Measurements from ENCODE around the gene GIGYF2. TPM values are rescaled to one million over a fixed set of nuclear protein-coding genes. Genes with fewer than 3 reads are reported as not detected.

GIGYF2 gene
- total RNA-seq, 2 experiments from 2014 or later, result 52.5 to 55.5 TPM

- no peaks in the 10 kb centered on the region for H3K36me3 ChIP-seq (ENCODE audit: insufficient read depth, low read length)
- no peaks in the 10 kb centered on the region for H3K4me1 ChIP-seq (ENCODE audit: insufficient read depth, low read length)
- ChIA-PET POLR2A (no interaction called here), CTCF (no interaction called here)
- H3K9me3 Mint-ChIP-seq, result no peaks in the 10 kb centered on the region
- no peak overlapping the region for H3K27ac Mint-ChIP-seq
- intact Hi-C loops (cut with DNase I, micrococcal nuclease), result no loop called here
- DNase-seq (no peak), ATAC-seq (ENCODE audit: poor library complexity) (no peak)
- H3K9me3 ChIP-seq (ENCODE audit: control insufficient read depth in 1 of 2, insufficient read depth in 1 of 2, low read length in 2 of 2), result peaks cover 0 to 10% of the 10 kb centered on the region in 2 experiments
- peaks cover 0 to 4% of the 10 kb centered on the region in 2 experiments for H3K27me3 ChIP-seq (ENCODE audit: control insufficient read depth in 1 of 2, insufficient read depth in 2 of 2, low read length in 2 of 2)
- TF ChIP-seq CTCF (IDR thresholded peaks at IDR 0.05), result no peak
- H3K4me1 Mint-ChIP-seq (ENCODE audit: low read depth), result no peaks in the 10 kb centered on the region
- H3K27me3 Mint-ChIP-seq, result peaks cover 18% of the 10 kb centered on the region
- no peak overlapping the region for H3K4me3 Mint-ChIP-seq
- H3K27ac ChIP-seq (ENCODE audit: low read depth in 1 of 2, low read length in 2 of 2), result no peak overlapping the region
- H3K36me3 Mint-ChIP-seq (ENCODE audit: low read depth), result no peaks in the 10 kb centered on the region
- H3K4me3 ChIP-seq (ENCODE audit: low read length), result no peak overlapping the region
Measured at GRCh38 chr2:232896720-232897597, 199.8 kb downstream of the GIGYF2 start.

GRCh38 chr2:232897598-232898408 lies 200.7 kb downstream of the GIGYF2 start:
- POLR2A ChIA-PET, result no interaction called here
- H3K36me3 ChIP-seq (ENCODE audit: insufficient read depth, low read length), result no peaks in the 10 kb centered on the region

More at GRCh38 chr2:232897598-232898408, 200.7 kb downstream of the GIGYF2 start:
- no peaks in the 10 kb centered on the region for H3K9me3 Mint-ChIP-seq
- no peak overlapping the region for H3K4me3 ChIP-seq (ENCODE audit: low read length)
- no peaks in the 10 kb centered on the region for H3K36me3 Mint-ChIP-seq (ENCODE audit: low read depth)
- no peak overlapping the region for H3K27ac Mint-ChIP-seq
- H3K27ac ChIP-seq (ENCODE audit: low read depth in 1 of 2, low read length in 2 of 2), result no peak overlapping the region
- H3K4me1 ChIP-seq (ENCODE audit: insufficient read depth, low read length), result no peaks in the 10 kb centered on the region
- TF ChIP-seq CTCF (IDR thresholded peaks at IDR 0.05), result no peak
- peaks cover 0 to 14% of the 10 kb centered on the region in 2 experiments for H3K9me3 ChIP-seq (ENCODE audit: control insufficient read depth in 1 of 2, insufficient read depth in 1 of 2, low read length in 2 of 2)
- no peak for ATAC-seq (ENCODE audit: poor library complexity)
- no peak for DNase-seq
- intact Hi-C loops (cut with DNase I, micrococcal nuclease), result no loop called here
- peaks cover 10% of the 10 kb centered on the region for H3K27me3 Mint-ChIP-seq
- CTCF ChIA-PET, result no interaction called here
- H3K27me3 ChIP-seq (ENCODE audit: control insufficient read depth in 1 of 2, insufficient read depth in 2 of 2, low read length in 2 of 2), result no peaks in the 10 kb centered on the region
- H3K4me3 Mint-ChIP-seq, result no peak overlapping the region
- no peaks in the 10 kb centered on the region for H3K4me1 Mint-ChIP-seq (ENCODE audit: low read depth)

Measured in CD4-positive, alpha-beta T cell (primary cell).